H1 (cell line): ENCODE results near the gene DOCK3. TPM values are rescaled to one million over a fixed set of nuclear protein-coding genes. Genes with fewer than 3 reads are reported as not detected.

Experiments used
- CTCF ChIA-PET: fragments of 300-600 bp; sonication (Branson Sonifier 250); formaldehyde crosslinking; loops from one replicate; lab custom pipeline; 2021; ENCODE audit not compliant: partially characterized antibody; lab: Charles Lee
- POLR2A ChIA-PET: fragments of 300-600 bp; sonication (Branson Sonifier 250); formaldehyde crosslinking; loops from one replicate; lab custom pipeline; 2021; ENCODE audit warnings: inconsistent platforms; ENCODE audit not compliant: partially characterized antibody; lab: Charles Lee
- DNase-seq, 2 experiments: peaks; one replicate each; pipeline versions ENCODE4 v3.0.0 to v3.0.0-alpha.2; 2010 to 2022; ENCODE audit warnings: low spot score in 2 of 2, low read depth in 1 of 2, mixed read lengths in 1 of 2
- FAIRE-seq: peaks from 2 replicates; lab custom pipeline; 2011; peaks lifted over from hg19 to GRCh38; lab: Jason Lieb, UNC
- H2AFZ ChIP-seq: 2 replicates; pipeline ENCODE4 v1.8.1; 2012; ENCODE audit warnings: low read length, inconsistent platforms
- H2AK5ac ChIP-seq: 2 replicates; pipeline ENCODE4 v1.6.1; 2013; ENCODE audit warnings: low read depth, low read length
- H2BK120ac ChIP-seq: replicated peaks from 2 replicates; pipeline ENCODE3; 2013; ENCODE audit warnings: low read depth, low read length, inconsistent platforms
- H2BK12ac ChIP-seq: 2 replicates; pipeline ENCODE4 v1.6.1; 2013; ENCODE audit warnings: low read depth, low read length
- H2BK15ac ChIP-seq: 2 replicates; pipeline ENCODE4 v1.6.1; 2013; ENCODE audit warnings: low read length
- H2BK20ac ChIP-seq: 2 replicates; pipeline ENCODE4 v1.6.1; 2013; ENCODE audit warnings: low read length
- H2BK5ac ChIP-seq: 2 replicates; pipeline ENCODE4 v1.6.1; 2013; ENCODE audit warnings: low read depth, low read length
- H3K14ac ChIP-seq: 2 replicates; pipeline ENCODE4 v1.6.1; 2013; ENCODE audit warnings: inconsistent platforms; ENCODE audit not compliant: insufficient read length
- H3K18ac ChIP-seq: 2 replicates; pipeline ENCODE4 v1.6.1; 2013; ENCODE audit warnings: low read length; ENCODE audit errors: extremely low read depth
- H3K23ac ChIP-seq: 2 replicates; pipeline ENCODE4 v1.6.1; 2013; ENCODE audit warnings: inconsistent platforms; ENCODE audit not compliant: insufficient read length
- H3K23me2 ChIP-seq: 2 replicates; pipeline ENCODE4 v1.6.1; 2013; ENCODE audit warnings: low read depth, low read length
- H3K27ac ChIP-seq: 2 replicates; pipeline ENCODE4 v1.6.1; 2011; ENCODE audit warnings: low read depth, low read length, inconsistent platforms
- H3K27me3 ChIP-seq, 4 experiments: replicated peaks in 1 of 4; 1 replicate in 1 of 4; 2 replicates in 3 of 4; pipeline versions ENCODE4 v1.6.1 to v1.8.1; 2011 to 2013; ENCODE audit warnings: low read length in 3 of 4, mild to moderate bottlenecking in 3 of 4, inconsistent platforms in 2 of 4, mixed read lengths in 2 of 4, moderate library complexity in 1 of 4; ENCODE audit not compliant: control insufficient read depth in 3 of 4, insufficient read depth in 3 of 4; ENCODE audit errors: extremely low read depth in 1 of 4
- H3K36me3 ChIP-seq, 4 experiments: 2 replicates each; pipeline versions ENCODE4 v1.6.1 to v1.8.1; 2011 to 2013; ENCODE audit warnings: mild to moderate bottlenecking in 4 of 4, low read length in 3 of 4, moderate library complexity in 2 of 4, control low read depth in 1 of 4, inconsistent platforms in 1 of 4; ENCODE audit not compliant: insufficient read depth in 4 of 4, control insufficient read depth in 2 of 4
- H3K4ac ChIP-seq: replicated peaks from 2 replicates; pipeline ENCODE3; 2013; ENCODE audit warnings: low read length, low read depth, mixed read lengths, inconsistent platforms; ENCODE audit not compliant: insufficient read length
- H3K4me1 ChIP-seq, 4 experiments: replicated peaks in 1 of 4; 1 replicate in 1 of 4; 2 replicates in 3 of 4; pipeline versions ENCODE4 v1.6.1 to v1.8.1; 2011 to 2013; ENCODE audit warnings: low read length in 3 of 4, inconsistent platforms in 2 of 4, mixed read lengths in 1 of 4; ENCODE audit not compliant: insufficient read depth in 4 of 4, control insufficient read depth in 3 of 4
- H3K4me2 ChIP-seq, 2 experiments: 2 replicates each; pipeline versions ENCODE4 v1.6.1 to v1.8.1; 2011 to 2013; ENCODE audit warnings: low read depth in 2 of 2, low read length in 2 of 2, control low read depth in 1 of 2, inconsistent platforms in 1 of 2, mild to moderate bottlenecking in 1 of 2; ENCODE audit not compliant: insufficient read depth in 1 of 2
- H3K4me3 ChIP-seq, 4 experiments: fragments of 200-600, 300-600 bp in 1 of 4; sonication (generic), shearing (Covaris generic), sonication (Bioruptor Twin) in 1 of 4; 2 replicates each; pipeline versions ENCODE4 v1.5.1 to v1.8.1; 2011 to 2016; ENCODE audit warnings: low read length in 4 of 4, low read depth in 3 of 4, control low read depth in 2 of 4, inconsistent platforms in 2 of 4, mild to moderate bottlenecking in 2 of 4, mixed read lengths in 1 of 4, moderate library complexity in 1 of 4; ENCODE audit not compliant: insufficient read depth in 2 of 4; ENCODE audit errors: extremely low read depth in 1 of 4
- H3K56ac ChIP-seq: replicated peaks from 2 replicates; pipeline ENCODE3; 2013; ENCODE audit warnings: low read depth, mild to moderate bottlenecking, mixed read lengths, low read length, inconsistent platforms; ENCODE audit not compliant: insufficient read length
- H3K79me1 ChIP-seq: 2 replicates; pipeline ENCODE4 v1.6.1; 2013; ENCODE audit warnings: low read depth, low read length, control low read depth
- H3K79me2 ChIP-seq, 2 experiments: 2 replicates each; pipeline versions ENCODE4 v1.6.1 to v1.8.1; 2012 to 2013; ENCODE audit warnings: low read length in 2 of 2, mild to moderate bottlenecking in 2 of 2, inconsistent platforms in 1 of 2; ENCODE audit not compliant: insufficient read depth in 2 of 2, control insufficient read depth in 1 of 2
- H3K9ac ChIP-seq, 4 experiments: replicated peaks in 1 of 4; 1 replicate in 1 of 4; 2 replicates in 3 of 4; pipeline versions ENCODE4 v1.6.1 to v1.8.1; 2011 to 2013; ENCODE audit warnings: low read depth in 3 of 4, low read length in 3 of 4, control low read depth in 2 of 4, mild to moderate bottlenecking in 2 of 4, moderate library complexity in 2 of 4, inconsistent platforms in 1 of 4; ENCODE audit errors: extremely low read depth in 1 of 4
- H3K9me3 ChIP-seq, 2 experiments: 2 replicates each; pipeline versions ENCODE4 v1.6.1 to v1.8.1; 2012 to 2013; ENCODE audit warnings: mild to moderate bottlenecking in 2 of 2, moderate library complexity in 2 of 2, control low read depth in 1 of 2, inconsistent platforms in 1 of 2, low read depth in 1 of 2, low read length in 1 of 2, mixed read lengths in 1 of 2; ENCODE audit not compliant: insufficient read depth in 2 of 2
- H4K20me1 ChIP-seq, 2 experiments: replicated peaks in 1 of 2; 2 replicates each; pipeline versions ENCODE3 to v1.8.1; 2011 to 2013; ENCODE audit warnings: inconsistent platforms in 2 of 2, low read length in 2 of 2, mild to moderate bottlenecking in 1 of 2; ENCODE audit not compliant: insufficient read depth in 2 of 2, control insufficient read depth in 1 of 2
- H4K5ac ChIP-seq: 2 replicates; pipeline ENCODE4 v1.6.1; 2013; ENCODE audit warnings: low read length, low read depth, mixed read lengths, inconsistent platforms; ENCODE audit not compliant: insufficient read length
- H4K8ac ChIP-seq: 2 replicates; pipeline ENCODE4 v1.8.0; 2013; ENCODE audit warnings: mild to moderate bottlenecking, moderate library complexity, low read length, inconsistent platforms; ENCODE audit not compliant: insufficient read depth; ENCODE audit errors: extremely low read depth
- H4K91ac ChIP-seq: replicated peaks from 2 replicates; pipeline ENCODE3; 2013; ENCODE audit warnings: low read length, mixed read lengths, inconsistent platforms; ENCODE audit not compliant: insufficient read length
- ASH2L ChIP-seq: fragments of 200-600, 300-600 bp; sonication (generic); IDR thresholded peaks from one replicate; pipeline ENCODE4 v1.7.1; 2017; ENCODE audit warnings: low read length
- CTBP2 ChIP-seq: IDR thresholded peaks from 2 replicates; pipeline ENCODE4 v1.7.0; 2011; ENCODE audit warnings: borderline replicate concordance, mild to moderate bottlenecking, moderate library complexity, mixed read lengths, low read length; ENCODE audit not compliant: insufficient read depth, insufficient read length
- PHF8 ChIP-seq: fragments of 200-600 bp; sonication (generic); conservative IDR thresholded peaks from 2 replicates; pipeline ENCODE4 v1.7.1; 2012; ENCODE audit warnings: low read depth, mild to moderate bottlenecking, inconsistent platforms, low read length, moderate library complexity
- RAD21 ChIP-seq, 2 experiments: IDR thresholded peaks in 1 of 2; conservative IDR thresholded peaks in 1 of 2; 2 replicates each; pipeline ENCODE4 v1.6.1; 2011; ENCODE audit warnings: low read depth in 2 of 2, low read length in 2 of 2, improper control_type of control experiment in 1 of 2, inconsistent platforms in 1 of 2, mild to moderate bottlenecking in 1 of 2, moderate library complexity in 1 of 2
- RNF2 ChIP-seq: fragments of 200-900, 300-1000 bp; sonication (generic); IDR thresholded peaks from 2 replicates; pipeline ENCODE4 v1.7.1; 2016; ENCODE audit warnings: borderline replicate concordance, low read depth, mild to moderate bottlenecking, antibody characterized with exemption, low read length; ENCODE audit not compliant: poor library complexity, severe bottlenecking; ENCODE audit errors: missing control alignments
- SAP30 ChIP-seq: fragments of 300-600 bp; sonication (generic); IDR thresholded peaks from 2 replicates; pipeline ENCODE4 v1.7.1; 2012; ENCODE audit warnings: low read length, moderate library complexity, mild to moderate bottlenecking, inconsistent platforms; ENCODE audit not compliant: insufficient read depth, insufficient replicate concordance
- SP2 ChIP-seq: IDR thresholded peaks from 2 replicates; pipeline ENCODE4 v1.6.1; 2012; ENCODE audit warnings: mild to moderate bottlenecking, low read length, inconsistent platforms
- SRF ChIP-seq: IDR thresholded peaks from 2 replicates; pipeline ENCODE4 v1.6.1; 2011; ENCODE audit warnings: mild to moderate bottlenecking, low read depth, low read length, moderate library complexity
- TAF1 ChIP-seq: IDR thresholded peaks from 2 replicates; pipeline ENCODE4 v1.6.1; 2011; ENCODE audit warnings: mild to moderate bottlenecking, low read depth, low read length
- TEAD4 ChIP-seq: IDR thresholded peaks from 2 replicates; pipeline ENCODE4 v1.6.1; 2012; ENCODE audit warnings: low read depth, low read length, inconsistent platforms, mixed read lengths
- WGBS, 2 experiments: shearing (Covaris generic) in 1 of 2; methylation state at CpG; one replicate each; pipeline versions ENCODE4 v1.1.6 to v1.1.7; 2013 to 2015; ENCODE audit warnings: low lambda C conversion rate in 2 of 2, mixed read lengths in 2 of 2, inconsistent platforms in 1 of 2, low coverage in 1 of 2, missing lambda C conversion rate in 1 of 2; ENCODE audit not compliant: insufficient replicate concordance in 2 of 2, insufficient coverage in 1 of 2, insufficient read length in 1 of 2; ENCODE audit errors: extremely low coverage in 1 of 2, missing lambda C conversion rate in 1 of 2; 5-methylcytosine and 5-hydroxymethylcytosine counted together
- polyA plus RNA-seq, 7 experiments: library from polyadenylated mRNA; depleted of rRNA in 3 of 7; stranded (reverse) in 5 of 7; unstranded in 2 of 7; fragments of >200 nt in 5 of 7; fragments of 200-250 nt in 2 of 7; gene quantifications; 1 replicate in 5 of 7; 2 replicates in 1 of 7; 4 replicates in 1 of 7; pipeline versions ENCODE4 v1.2.1 to v1.2.3, GENCODE V29; 2011 to 2013; ENCODE audit warnings: missing spikeins in 2 of 7, mixed read lengths in 2 of 7
- total RNA-seq: library from RNA; stranded (reverse); fragmentation: NEBNext Ultra II Directional; extraction: Animal tissue kit (Norgen Biotek cat#: 25700); gene quantifications from 2 replicates; pipeline ENCODE4 v1.2.1, GENCODE V29; 2021

Gene DOCK3
- total and polyA plus RNA-seq, 2 of the 8 experiments (the other 6 are each of a cell fraction or from before 2014, with no cell fraction given), result 2.7 to 5.0 TPM

DNA sequence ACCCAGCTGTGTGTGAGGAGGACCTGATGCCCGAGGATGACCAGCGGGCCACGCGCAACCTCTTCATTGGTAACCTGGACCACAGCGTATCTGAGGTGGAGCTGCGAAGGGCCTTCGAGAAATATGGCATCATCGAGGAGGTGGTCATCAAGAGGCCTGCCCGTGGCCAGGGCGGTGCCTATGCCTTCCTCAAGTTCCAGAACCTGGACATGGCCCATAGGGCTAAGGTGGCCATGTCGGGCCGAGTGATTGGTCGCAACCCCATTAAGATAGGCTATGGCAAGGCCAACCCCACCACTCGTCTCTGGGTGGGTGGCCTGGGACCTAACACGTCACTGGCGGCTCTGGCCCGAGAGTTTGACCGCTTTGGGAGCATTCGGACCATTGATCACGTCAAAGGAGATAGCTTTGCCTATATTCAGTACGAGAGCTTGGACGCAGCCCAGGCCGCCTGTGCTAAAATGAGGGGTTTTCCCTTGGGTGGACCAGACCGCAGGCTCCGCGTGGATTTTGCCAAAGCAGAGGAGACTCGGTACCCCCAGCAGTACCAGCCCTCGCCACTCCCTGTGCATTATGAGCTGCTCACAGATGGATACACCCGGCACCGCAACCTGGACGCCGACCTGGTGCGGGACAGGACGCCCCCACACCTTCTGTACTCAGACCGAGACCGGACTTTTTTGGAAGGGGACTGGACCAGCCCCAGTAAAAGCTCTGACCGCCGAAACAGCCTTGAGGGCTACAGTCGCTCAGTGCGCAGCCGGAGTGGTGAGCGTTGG, 717.8 kb downstream of the DOCK3 start:
- Histone ChIP-seq H3K18ac (no peak overlapping the region; the same call in 1 of the 2 replicates), H4K8ac (peak overlapping the region; percentile 99), H2BK5ac (0 out of 2 replicates have a peak overlapping the region, but pooled peaks have one; percentile 26), H2BK120ac (no peak overlapping the region), H3K79me1 (peaks cover 17% of the 10 kb centered on the region), H3K4me1 (peaks cover 0 to 23% (median 14%) of the 10 kb centered on the region in 4 experiments; a peak in 5 of 7 replicates), H3K23ac (no peak overlapping the region), H3K27ac (peak overlapping the region; percentile 81; the same call in 1 of the 2 replicates), H3K36me3 (peaks cover 35 to 78% (median 48%) of the 10 kb centered on the region in 4 experiments), H2AK5ac (peak overlapping the region; percentile 17; the same call in 1 of the 2 replicates), H2BK20ac (no peak overlapping the region), H3K27me3 (no peaks in the 10 kb centered on the region), H4K91ac (peak overlapping the region; percentile 54), H3K4me3 (peak overlapping the region; percentile 75 to 90 (median 82)), H2BK15ac (no peak overlapping the region), H4K5ac (no peak overlapping the region), H3K4me2 (peak overlapping the region; percentile 52 to 89), H2BK12ac (no peak overlapping the region), H3K23me2 (peaks cover 9% of the 10 kb centered on the region; the same call in 1 of the 2 replicates), H3K9me3 (no peaks in the 10 kb centered on the region; a peak in 1 of 4 replicates), H3K79me2 (peaks cover 22 to 51% of the 10 kb centered on the region in 2 experiments), H2AFZ (no peak overlapping the region), H3K4ac (peak overlapping the region; percentile 50), H3K9ac (peak overlapping the region in 3 of 4 experiments; percentile 94 to 100 (median 95); a peak in 6 of 7 replicates), H3K14ac (no peak overlapping the region), H4K20me1 (peaks cover 44 to 47% of the 10 kb centered on the region in 2 experiments), H3K56ac (peak overlapping the region; percentile 3)
- ChIA-PET CTCF (interaction anchor here (0.7 to 2.2 kb wide), 7 partner anchors 12 to 777 kb away, joined by 3 to 8 read pairs (median 4); no protein-coding TSS in a partner anchor), POLR2A (interaction anchor here (0.9 to 2.8 kb wide), 14 partner anchors 8 to 824 kb away, joined by 3 to 9 read pairs (median 5); partner anchors contain the start of genes DCAF1 and MANF)
- FAIRE-seq (no peak), DNase-seq (no peak)
- 92% methylated on average over 42 of the region's 42 CpGs; no CpG with 5 or more reads in 1 of the 2 experiments for WGBS, 2 experiments
- no peak for TF ChIP-seq PHF8
- no peak for TF ChIP-seq CTBP2
- TF ChIP-seq TEAD4, result no peak
- no peak for TF ChIP-seq RAD21 (IDR thresholded peaks at IDR 0.05 in 1 of 2, conservative IDR thresholded peaks at IDR 0.05 in 1 of 2; ENCODE audit: low read depth in 2 of 2, low read length in 2 of 2)
- no peak for TF ChIP-seq SP2
- no peak for TF ChIP-seq SRF
- no peak for TF ChIP-seq SAP30
- TF ChIP-seq RNF2, result no peak
- no peak for TF ChIP-seq ASH2L
- TF ChIP-seq TAF1, result no peak; the same call in 1 of the 2 replicates
